NCI-H146 treated with DMSO at 0.1 percent for 48 hours (cell line): ENCODE data around the gene CLEC19A.

Experiments
- DNase-seq: peaks from one replicate; lab custom pipeline; 2025; ENCODE audit not compliant: unreplicated experiment; lab: John Stamatoyannopoulos, UW

CLEC19A gene

GRCh38 chr16:19284207-19284606 lies 1.3 kb upstream of the CLEC19A start:
- no peak for DNase-seq

- DNase-seq: no peak
Measured at GRCh38 chr16:19286827-19287226, 1.3 kb downstream of the CLEC19A start.

- no peak for DNase-seq
Measured at GRCh38 chr16:19287241-19287640, 1.7 kb downstream of the CLEC19A start.

- no peak for DNase-seq
Measured at GRCh38 chr16:19288872-19289799, 3.6 kb downstream of the CLEC19A start.

GRCh38 chr16:19289811-19290485 lies 4.4 kb downstream of the CLEC19A start:
- no peak for DNase-seq

- no peak for DNase-seq
Measured at GRCh38 chr16:19290860-19291259, 5.3 kb downstream of the CLEC19A start.

- no peak for DNase-seq
Measured at GRCh38 chr16:19291475-19291874, 5.9 kb downstream of the CLEC19A start.

- DNase-seq: no peak
Measured at GRCh38 chr16:19292186-19292585, 6.7 kb downstream of the CLEC19A start.

GRCh38 chr16:19294156-19294649 lies 8.7 kb downstream of the CLEC19A start:
- DNase-seq: no peak

GRCh38 chr16:19295393-19295792 lies 9.9 kb downstream of the CLEC19A start:
- no peak for DNase-seq

GRCh38 chr16:19297454-19297853 lies 11.9 kb downstream of the CLEC19A start:
- DNase-seq: no peak

GRCh38 chr16:19299565-19299964 lies 14.0 kb downstream of the CLEC19A start:
- no peak for DNase-seq

- no peak for DNase-seq
Measured at GRCh38 chr16:19301931-19302330, 16.4 kb downstream of the CLEC19A start.

GRCh38 chr16:19304750-19305149 lies 19.2 kb downstream of the CLEC19A start:
- no peak for DNase-seq

GRCh38 chr16:19305443-19305842 lies 19.9 kb downstream of the CLEC19A start:
- DNase-seq: no peak

- DNase-seq: no peak
Measured at GRCh38 chr16:19307587-19308241, 22.2 kb downstream of the CLEC19A start.

GRCh38 chr16:19308392-19308791 lies 22.9 kb downstream of the CLEC19A start:
- DNase-seq: no peak

GRCh38 chr16:19309178-19309577 lies 23.6 kb downstream of the CLEC19A start:
- no peak for DNase-seq

GRCh38 chr16:19314718-19315425 lies 29.3 kb downstream of the CLEC19A start:
- no peak for DNase-seq

- no peak for DNase-seq
Measured at GRCh38 chr16:19315889-19316433, 30.4 kb downstream of the CLEC19A start.

GRCh38 chr16:19316846-19317245 lies 31.3 kb downstream of the CLEC19A start:
- DNase-seq: no peak
